HCT116 (cell line): ENCODE measurements around the gene GRIK3. TPM values are rescaled to one million over a fixed set of nuclear protein-coding genes. Genes with fewer than 3 reads are reported as not detected.

ENCODE experiments used
- ATAC-seq: fragments of 200-7000 bp; cut with Tn5 transposase; 2 replicates; pipeline ENCODE4 v1.9.1; 2020; ENCODE audit warnings: mild to moderate bottlenecking, moderate library complexity
- BruUV-seq: library from RNA; stranded (reverse); fragments of 400-500 nt; replicated peaks from 2 replicates; lab custom pipeline; 2021; lab: Mats Ljungman, UMichigan
- CTCF ChIA-PET: fragments of 300-600 bp; sonication (Branson Sonifier 250); formaldehyde crosslinking; loops from one replicate; lab custom pipeline; 2021; ENCODE audit warnings: antibody characterized with exemption; lab: Charles Lee
- POLR2A ChIA-PET: fragments of 300-600, 350-600 bp; sonication (Branson Sonifier 250); formaldehyde crosslinking; loops from one replicate; lab custom pipeline; 2021; ENCODE audit warnings: antibody characterized with exemption; lab: Charles Lee
- RAD21 ChIA-PET, 2 experiments: fragments of 300-600 bp; sonication (Branson Sonifier 250); formaldehyde crosslinking; loops; one replicate each; lab custom pipeline; 2023; ENCODE audit warnings: low total read pairs in 2 of 2; ENCODE audit not compliant: uncharacterized antibody in 2 of 2, unreplicated experiment in 2 of 2, low non-redundant PET in 1 of 2; lab: Charles Lee
- DNase-seq: peaks from one replicate; pipeline ENCODE4 v3.0.0-alpha.2; 2010; ENCODE audit warnings: low read depth, low spot score
- H2AFZ ChIP-seq: fragments of 200-600 bp; shearing (Covaris generic), sonication (generic); 2 replicates; pipeline ENCODE4 v1.6.1; 2017; ENCODE audit warnings: low read depth, mixed run types, mixed read lengths, antibody characterized with exemption, low read length; ENCODE audit not compliant: poor library complexity, severe bottlenecking
- H3K27ac ChIP-seq: 2 replicates; pipeline ENCODE4 v1.5.1; 2012; ENCODE audit warnings: low read depth, low read length
- H3K27me3 ChIP-seq: fragments of 200-600 bp; sonication (generic); 2 replicates; pipeline ENCODE4 v1.6.1; 2016; ENCODE audit warnings: mixed run types, low read length, mixed read lengths; ENCODE audit not compliant: insufficient read depth
- H3K36me3 ChIP-seq, 2 experiments: fragments of 200-500 bp in 1 of 2; fragments of 200-600 bp in 1 of 2; sonication (Bioruptor generic) in 1 of 2; sonication (generic) in 1 of 2; 2 replicates each; pipeline versions ENCODE4 v1.5.1 to v1.6.1; 2014 to 2016; ENCODE audit warnings: low read length in 2 of 2, inconsistent platforms in 1 of 2, mixed read lengths in 1 of 2, mixed run types in 1 of 2; ENCODE audit not compliant: insufficient read depth in 2 of 2, control insufficient read depth in 1 of 2
- H3K4me1 ChIP-seq, 2 experiments: fragments of 200-600 bp in 1 of 2; sonication (generic) in 1 of 2; 2 replicates each; pipeline versions ENCODE4 v1.5.1 to v1.6.1; 2012 to 2017; ENCODE audit warnings: low read length in 2 of 2, inconsistent platforms in 1 of 2, mild to moderate bottlenecking in 1 of 2, mixed read lengths in 1 of 2, mixed run types in 1 of 2, moderate library complexity in 1 of 2; ENCODE audit not compliant: insufficient read depth in 2 of 2, control insufficient read depth in 1 of 2
- H3K4me2 ChIP-seq: fragments of 200-600 bp; sonication (generic); 2 replicates; pipeline ENCODE4 v1.6.1; 2017; ENCODE audit warnings: mixed run types, low read length, mixed read lengths
- H3K4me3 ChIP-seq, 2 experiments: fragments of 200-600 bp in 1 of 2; sonication (generic) in 1 of 2; replicated peaks in 1 of 2; 2 replicates each; pipeline ENCODE4 v1.5.1; 2011 to 2016; ENCODE audit warnings: low read length in 2 of 2, control low read depth in 1 of 2, low read depth in 1 of 2, mild to moderate bottlenecking in 1 of 2, mixed read lengths in 1 of 2, mixed run types in 1 of 2
- H3K79me2 ChIP-seq: fragments of 200-600 bp; sonication (generic); 2 replicates; pipeline ENCODE4 v1.6.1; 2017; ENCODE audit warnings: mild to moderate bottlenecking, mixed run types, low read length, moderate library complexity, mixed read lengths; ENCODE audit not compliant: insufficient read depth
- H3K9ac ChIP-seq: fragments of 200-600 bp; sonication (generic); 2 replicates; pipeline ENCODE4 v1.6.1; 2016; ENCODE audit warnings: low read length, mixed read lengths
- H3K9me2 ChIP-seq: fragments of 200-600 bp; sonication (generic), shearing (Covaris generic); 2 replicates; pipeline ENCODE4 v1.6.1; 2017; ENCODE audit warnings: mixed run types, mild to moderate bottlenecking, moderate library complexity; ENCODE audit not compliant: insufficient read depth
- H3K9me3 ChIP-seq, 2 experiments: fragments of 200-500 bp in 1 of 2; fragments of 200-600 bp in 1 of 2; sonication (Bioruptor generic) in 1 of 2; sonication (generic) in 1 of 2; 2 replicates each; pipeline ENCODE4 v1.6.1; 2014 to 2017; ENCODE audit warnings: low read length in 2 of 2, mixed read lengths in 2 of 2, inconsistent platforms in 1 of 2, low read depth in 1 of 2, mild to moderate bottlenecking in 1 of 2, mixed run types in 1 of 2, moderate library complexity in 1 of 2; ENCODE audit not compliant: control insufficient read depth in 1 of 2, insufficient read depth in 1 of 2
- H4K20me1 ChIP-seq: fragments of 200-600 bp; sonication (generic), shearing (Covaris generic); 2 replicates; pipeline ENCODE4 v1.6.1; 2017; ENCODE audit warnings: mixed run types, mild to moderate bottlenecking, moderate library complexity; ENCODE audit not compliant: insufficient read depth
- CBX3 ChIP-seq: IDR thresholded peaks from 2 replicates; pipeline ENCODE4 v1.6.1; 2012; ENCODE audit warnings: low read depth
- EZH2phosphoT487 ChIP-seq: fragments of 200-600 bp; IDR thresholded peaks from 2 replicates; pipeline ENCODE4 v1.6.1; 2018; ENCODE audit warnings: antibody characterized with exemption, borderline replicate concordance
- FOSL1 ChIP-seq: IDR thresholded peaks from 2 replicates; pipeline ENCODE4 v1.6.1; 2012; ENCODE audit warnings: low read depth
- TCF7L2 ChIP-seq: IDR thresholded peaks from 2 replicates; pipeline ENCODE4 v1.7.0; 2011; ENCODE audit warnings: borderline replicate concordance, inconsistent platforms; ENCODE audit not compliant: insufficient read depth, insufficient read length; ENCODE audit errors: extremely low read depth
- intact Hi-C: fragments of 100-400 bp; cut with micrococcal nuclease; formaldehyde crosslinking; loops from 2 replicates; pipeline ENCODE4 v1.10.0; 2022
- total RNA-seq: library from RNA; stranded (reverse); gene quantifications from one replicate; pipeline ENCODE4 v1.2.1, GENCODE V29; 2021; ENCODE audit not compliant: unreplicated experiment

The GRIK3 gene
- total RNA-seq, 1 experiment from 2014 or later: not detected

GRCh38 chr1:37069406-37069805 lies 35.1 kb upstream of the GRIK3 start:
- Histone ChIP-seq H3K27me3 (peaks cover 88% of the 10 kb centered on the region), H4K20me1 (no peaks in the 10 kb centered on the region), H3K4me2 (no peak overlapping the region), H3K27ac (no peak overlapping the region), H2AFZ (no peak overlapping the region), H3K9me3 (no peaks in the 10 kb centered on the region), H3K79me2 (no peaks in the 10 kb centered on the region), H3K36me3 (no peaks in the 10 kb centered on the region), H3K4me1 (no peaks in the 10 kb centered on the region), H3K4me3 (no peak overlapping the region), H3K9ac (no peak overlapping the region), H3K9me2 (no peaks in the 10 kb centered on the region)
- intact Hi-C loops: no loop called here
- TF ChIP-seq FOSL1 (no peak), EZH2phosphoT487 (no peak)
- ChIA-PET POLR2A (no interaction called here), RAD21 (no interaction called here), CTCF (no interaction called here)
- no peak for DNase-seq
- no peak for ATAC-seq
- no TSS peak for BruUV-seq

DNA sequence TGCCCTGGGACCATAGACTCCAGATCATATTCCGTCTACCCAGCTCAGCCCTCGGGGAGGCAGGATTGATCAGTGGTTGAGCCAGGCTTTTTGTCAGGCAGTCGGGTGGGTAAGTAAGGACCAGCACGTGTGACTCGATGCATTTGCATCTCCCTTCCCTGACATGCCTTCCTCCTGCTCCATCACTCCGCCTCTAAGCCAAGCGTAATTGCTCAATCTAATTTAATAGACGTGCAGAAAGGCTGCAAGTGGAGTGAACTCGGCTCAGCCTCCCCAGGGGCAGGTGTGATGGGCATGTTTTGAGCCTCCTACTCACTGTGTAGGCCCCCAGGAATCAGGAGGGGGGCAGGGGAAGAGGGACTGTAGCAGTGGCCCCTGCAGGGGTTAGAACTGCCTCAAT lies 34.6 kb upstream of the GRIK3 start:
- peaks cover 88% of the 10 kb centered on the region for H3K27me3 ChIP-seq
- no peaks in the 10 kb centered on the region for H3K4me1 ChIP-seq
- RAD21 ChIA-PET: no interaction called here
- no peak overlapping the region for H3K4me2 ChIP-seq
- no peak for DNase-seq
- POLR2A ChIA-PET: no interaction called here
- H3K9me3 ChIP-seq: no peaks in the 10 kb centered on the region
- H3K27ac ChIP-seq: no peak overlapping the region
- H2AFZ ChIP-seq: no peak overlapping the region
- intact Hi-C loops: no loop called here
- H3K9me2 ChIP-seq: no peaks in the 10 kb centered on the region
- no peaks in the 10 kb centered on the region for H4K20me1 ChIP-seq
- TF ChIP-seq TCF7L2 (no peak), CBX3 (no peak)
- H3K4me3 ChIP-seq: no peak overlapping the region
- CTCF ChIA-PET: no interaction called here
- H3K79me2 ChIP-seq: no peaks in the 10 kb centered on the region
- ATAC-seq: no peak
- H3K36me3 ChIP-seq: no peaks in the 10 kb centered on the region
- no TSS peak for BruUV-seq
- no peak overlapping the region for H3K9ac ChIP-seq
